Endothelial cell of umbilical vein (primary cell): Measurements from ENCODE around the gene EDAR. TPM values are rescaled to one million over a fixed set of nuclear protein-coding genes. Genes with fewer than 3 reads are reported as not detected.

Source experiments
- BruUV-seq: library from RNA; stranded (reverse); fragments of 400-500 nt; replicated peaks from 2 replicates; lab custom pipeline; 2021; lab: Mats Ljungman, UMichigan
- CTCF ChIA-PET: fragments of 300-600, 350-600 bp; sonication (Branson Sonifier 250); formaldehyde crosslinking; loops from one replicate; lab custom pipeline; 2021; ENCODE audit warnings: antibody characterized with exemption, inconsistent platforms; lab: Charles Lee
- POLR2A ChIA-PET: fragments of 300-600, 350-600 bp; sonication (Branson Sonifier 250); formaldehyde crosslinking; loops from one replicate; lab custom pipeline; 2021; ENCODE audit warnings: antibody characterized with exemption, inconsistent platforms; lab: Charles Lee
- DNase-seq: peaks from one replicate; pipeline ENCODE4 v3.0.0-alpha.2; 2011; ENCODE audit warnings: low read depth, low spot score
- FAIRE-seq: peaks from 2 replicates; lab custom pipeline; 2011; peaks lifted over from hg19 to GRCh38; lab: Jason Lieb, UNC
- H2AFZ ChIP-seq: 2 replicates; pipeline ENCODE4 v1.6.0; 2012; ENCODE audit warnings: low read depth, low read length, control low read depth, inconsistent platforms
- H3K27ac ChIP-seq: 2 replicates; pipeline ENCODE4 v1.5.1; 2011; ENCODE audit warnings: low read depth, mild to moderate bottlenecking, control low read depth, low read length, moderate library complexity; ENCODE audit not compliant: insufficient read depth
- H3K27me3 ChIP-seq, 2 experiments: 2 replicates each; pipeline versions ENCODE4 v1.6.0 to v1.6.1; 2011; ENCODE audit warnings: low read length in 2 of 2, mixed read lengths in 1 of 2; ENCODE audit not compliant: control insufficient read depth in 2 of 2, insufficient read depth in 2 of 2
- H3K36me3 ChIP-seq, 2 experiments: 2 replicates in 1 of 2; 3 replicates in 1 of 2; pipeline ENCODE4 v1.5.1; 2011; ENCODE audit warnings: low read length in 2 of 2, mild to moderate bottlenecking in 1 of 2, moderate library complexity in 1 of 2; ENCODE audit not compliant: control insufficient read depth in 2 of 2, insufficient read depth in 2 of 2; ENCODE audit errors: extremely low read depth in 1 of 2
- H3K4me1 ChIP-seq: 3 replicates; pipeline ENCODE4 v1.5.1; 2011; ENCODE audit warnings: mild to moderate bottlenecking, low read length; ENCODE audit not compliant: control insufficient read depth, insufficient read depth; ENCODE audit errors: extremely low read depth
- H3K4me2 ChIP-seq: 2 replicates; pipeline ENCODE4 v1.6.1; 2011; ENCODE audit warnings: low read length, control low read depth, mixed read lengths; ENCODE audit not compliant: insufficient read depth
- H3K4me3 ChIP-seq, 3 experiments: fragments of 200-600 bp in 1 of 3; sonication (generic), shearing (Covaris generic) in 1 of 3; replicated peaks in 1 of 3; 2 replicates each; pipeline ENCODE4 v1.5.1; 2011 to 2016; ENCODE audit warnings: control low read depth in 3 of 3, low read length in 3 of 3, mild to moderate bottlenecking in 2 of 3, inconsistent platforms in 1 of 3, low read depth in 1 of 3, moderate library complexity in 1 of 3; ENCODE audit not compliant: insufficient read depth in 1 of 3
- H3K79me2 ChIP-seq: 2 replicates; pipeline ENCODE4 v1.6.0; 2012; ENCODE audit warnings: low read length, inconsistent platforms; ENCODE audit not compliant: control insufficient read depth, insufficient read depth
- H3K9ac ChIP-seq: replicated peaks from 2 replicates; pipeline ENCODE3; 2011; ENCODE audit warnings: low read length, control low read depth; ENCODE audit not compliant: insufficient read depth; ENCODE audit errors: extremely low read depth
- H3K9me1 ChIP-seq: replicated peaks from 3 replicates; pipeline ENCODE4 v1.6.0; 2011; ENCODE audit warnings: mild to moderate bottlenecking, low read length; ENCODE audit not compliant: control insufficient read depth, insufficient read depth; ENCODE audit errors: extremely low read depth
- H3K9me3 ChIP-seq: replicated peaks from 2 replicates; pipeline ENCODE4 v1.5.1; 2012; ENCODE audit warnings: low read length, inconsistent platforms; ENCODE audit not compliant: control insufficient read depth, insufficient read depth
- H4K20me1 ChIP-seq: replicated peaks from 2 replicates; pipeline ENCODE3; 2011; ENCODE audit warnings: mild to moderate bottlenecking, low read length; ENCODE audit not compliant: control insufficient read depth, insufficient read depth; ENCODE audit errors: extremely low read depth
- EZH2 ChIP-seq: IDR thresholded peaks from 2 replicates; pipeline ENCODE4 v1.6.1; 2012; ENCODE audit warnings: borderline replicate concordance, low read depth, mild to moderate bottlenecking, moderate library complexity, low read length, inconsistent platforms; ENCODE audit not compliant: severe bottlenecking
- FOS ChIP-seq: IDR thresholded peaks from 2 replicates; pipeline ENCODE4 v1.6.1; 2011; ENCODE audit warnings: mild to moderate bottlenecking, low read length, moderate library complexity, borderline replicate concordance; ENCODE audit not compliant: insufficient read depth
- GATA2 ChIP-seq: IDR thresholded peaks from 2 replicates; pipeline ENCODE4 v1.7.0; 2011; ENCODE audit warnings: low read depth, mild to moderate bottlenecking, moderate library complexity, mixed read lengths, low read length; ENCODE audit not compliant: insufficient read length, insufficient read depth
- JUN ChIP-seq: IDR thresholded peaks from 2 replicates; pipeline ENCODE4 v1.6.1; 2011; ENCODE audit warnings: borderline replicate concordance, low read depth; ENCODE audit not compliant: insufficient read length, insufficient read depth
- MAX ChIP-seq: IDR thresholded peaks from 2 replicates; pipeline ENCODE4 v1.6.1; 2011; ENCODE audit not compliant: insufficient read depth, insufficient read length
- MYC ChIP-seq: IDR thresholded peaks from one replicate; pipeline ENCODE4 v1.6.1; 2011; ENCODE audit warnings: mild to moderate bottlenecking, low read depth, low read length
- POLR2A ChIP-seq: IDR thresholded peaks from 2 replicates; pipeline ENCODE4 v1.6.1; 2012; ENCODE audit warnings: low read depth, mild to moderate bottlenecking, control low read depth, low read length
- POLR2AphosphoS5 ChIP-seq: IDR thresholded peaks from 2 replicates; pipeline ENCODE4 v1.6.1; 2012; ENCODE audit warnings: low read depth, mild to moderate bottlenecking, control low read depth, low read length, moderate library complexity; ENCODE audit not compliant: insufficient read depth
- dilution Hi-C: fragments of 300-500 bp; cut with MboI; formaldehyde crosslinking; loops from one replicate; pipeline ENCODE4 v1.15.0; 2019; ENCODE audit warnings: low sequenced_read_pairs; ENCODE audit not compliant: extremely low pct_ligation_motif_present
- intact Hi-C: fragments of 100-400 bp; cut with micrococcal nuclease; formaldehyde crosslinking; loops from one replicate; pipeline ENCODE4 v1.10.0; 2022
- polyA plus RNA-seq, 4 experiments: library from polyadenylated mRNA; depleted of rRNA in 3 of 4; stranded (reverse) in 3 of 4; unstranded in 1 of 4; fragments of >200 nt; gene quantifications; 2 replicates each; pipeline versions ENCODE4 v1.2.1 to v1.2.3, GENCODE V29; 2011 to 2012; ENCODE audit warnings: missing spikeins in 1 of 4
- total RNA-seq: library from RNA; stranded (reverse); gene quantifications from 2 replicates; pipeline ENCODE4 v1.2.3, GENCODE V29; 2021
- TF ChIP-seq, protein P1 (sequence below), 2 donors: IDR thresholded peaks; 1 replicate in 1 of 2; 2 replicates in 1 of 2; pipeline ENCODE4 v1.5.1; 2011; ENCODE audit warnings: low read length in 2 of 2, mild to moderate bottlenecking in 2 of 2, moderate library complexity in 2 of 2, control low read depth in 1 of 2, inconsistent platforms in 1 of 2, low read depth in 1 of 2; ENCODE audit not compliant: insufficient read depth in 1 of 2; ENCODE audit errors: extremely low read depth in 1 of 2

Gene EDAR
- total and polyA plus RNA-seq, 2 donors (not counting 3 experiments of a cell fraction or from before 2014, with no cell fraction given), result not detected

DNA sequence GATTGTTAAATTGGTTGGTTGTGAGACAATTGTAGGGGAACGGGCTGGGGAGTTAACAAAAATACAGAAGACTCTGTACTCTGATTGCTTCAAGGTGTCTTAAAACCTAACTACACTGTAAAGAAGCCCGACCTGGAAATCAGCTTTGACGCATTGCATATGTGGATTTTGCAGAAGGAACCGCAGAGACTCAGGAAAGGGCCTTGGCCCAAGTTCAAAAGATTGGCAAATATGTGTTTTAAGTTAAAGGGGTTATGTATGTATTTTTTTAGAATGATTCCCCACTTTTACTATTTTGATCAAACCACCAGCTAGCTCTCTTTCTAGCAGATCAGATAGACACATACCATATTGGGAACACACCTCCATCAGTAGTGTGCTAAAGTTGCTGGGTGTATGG, 18.0 kb upstream of the EDAR start:
- no peak overlapping the region for H3K9ac ChIP-seq
- no peaks in the 10 kb centered on the region for H4K20me1 ChIP-seq
- no peaks in the 10 kb centered on the region for H3K79me2 ChIP-seq
- no peaks in the 10 kb centered on the region for H3K4me1 ChIP-seq
- dilution Hi-C loops, result no loop called here
- FAIRE-seq (no peak), DNase-seq (no peak)
- no peak overlapping the region for H2AFZ ChIP-seq
- CTCF ChIA-PET, result no interaction called here
- peaks cover 0 to 2% of the 10 kb centered on the region in 2 experiments for H3K27me3 ChIP-seq
- intact Hi-C loops, result no loop called here
- POLR2A ChIA-PET, result no interaction called here
- no TSS peak for BruUV-seq
- H3K27ac ChIP-seq, result no peak overlapping the region
- no peaks in the 10 kb centered on the region for H3K9me1 ChIP-seq
- no peak overlapping the region for H3K4me2 ChIP-seq
- H3K9me3 ChIP-seq, result no peaks in the 10 kb centered on the region
- H3K4me3 ChIP-seq, result no peak overlapping the region
- H3K36me3 ChIP-seq, result no peaks in the 10 kb centered on the region
- TF ChIP-seq, protein P1, sequence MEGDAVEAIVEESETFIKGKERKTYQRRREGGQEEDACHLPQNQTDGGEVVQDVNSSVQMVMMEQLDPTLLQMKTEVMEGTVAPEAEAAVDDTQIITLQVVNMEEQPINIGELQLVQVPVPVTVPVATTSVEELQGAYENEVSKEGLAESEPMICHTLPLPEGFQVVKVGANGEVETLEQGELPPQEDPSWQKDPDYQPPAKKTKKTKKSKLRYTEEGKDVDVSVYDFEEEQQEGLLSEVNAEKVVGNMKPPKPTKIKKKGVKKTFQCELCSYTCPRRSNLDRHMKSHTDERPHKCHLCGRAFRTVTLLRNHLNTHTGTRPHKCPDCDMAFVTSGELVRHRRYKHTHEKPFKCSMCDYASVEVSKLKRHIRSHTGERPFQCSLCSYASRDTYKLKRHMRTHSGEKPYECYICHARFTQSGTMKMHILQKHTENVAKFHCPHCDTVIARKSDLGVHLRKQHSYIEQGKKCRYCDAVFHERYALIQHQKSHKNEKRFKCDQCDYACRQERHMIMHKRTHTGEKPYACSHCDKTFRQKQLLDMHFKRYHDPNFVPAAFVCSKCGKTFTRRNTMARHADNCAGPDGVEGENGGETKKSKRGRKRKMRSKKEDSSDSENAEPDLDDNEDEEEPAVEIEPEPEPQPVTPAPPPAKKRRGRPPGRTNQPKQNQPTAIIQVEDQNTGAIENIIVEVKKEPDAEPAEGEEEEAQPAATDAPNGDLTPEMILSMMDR (IDR thresholded peaks at IDR 0.05; ENCODE audit: extremely low read depth in 1 of 2, insufficient read depth in 1 of 2, low read depth in 1 of 2, low read length in 2 of 2), result no peak
- TF ChIP-seq MYC (no peak), GATA2 (no peak), MAX (no peak), FOS (no peak), POLR2AphosphoS5 (no peak), EZH2 (no peak), JUN (no peak), POLR2A (no peak)
